ENCODE data around the gene PGM1. TPM values are rescaled to one million over a fixed set of nuclear protein-coding genes. Genes with fewer than 3 reads are reported as not detected.

The PGM1 gene
- total RNA-seq, 1 experiment from 2014 or later: 124 TPM

DNA sequence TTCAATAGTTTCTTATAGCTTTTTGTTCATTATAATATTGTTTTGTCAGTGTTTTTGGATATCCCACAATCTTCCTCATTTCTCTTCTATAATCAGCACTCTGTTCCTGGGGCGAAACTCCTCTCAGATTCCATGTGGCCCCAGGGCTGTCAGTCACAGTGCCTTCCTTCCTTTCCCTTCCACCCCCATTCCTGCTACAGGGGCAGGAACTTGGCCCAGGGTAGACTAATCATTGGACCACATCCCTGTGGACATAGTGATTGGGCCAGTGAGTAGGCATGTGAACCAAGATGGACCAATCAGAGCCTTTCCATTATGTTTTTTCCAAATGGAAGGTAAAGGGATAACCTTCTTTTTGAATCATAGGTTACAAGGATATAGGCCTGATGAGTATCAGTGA, 78.3 kb downstream of the PGM1 start:
- Histone ChIP-seq H2AFZ (ENCODE audit: low read length) (no peak overlapping the region), H3K9me2 (replicated peaks; ENCODE audit: low read length) (no peaks in the 10 kb centered on the region), H3K36me3 (ENCODE audit: low read depth, low read length) (peaks cover under 1% of the 10 kb centered on the region; the same call in 1 of the 2 replicates), H3F3A (ENCODE audit: low read length, unreplicated experiment) (no peaks in the 10 kb centered on the region), H3K4me2 (ENCODE audit: low read length) (no peak overlapping the region), H3K4me1 (ENCODE audit: insufficient read depth, low read length) (peaks cover 14% of the 10 kb centered on the region), H3K27me3 (ENCODE audit: low read length) (no peaks in the 10 kb centered on the region), H3K9me3 (ENCODE audit: low read length) (no peaks in the 10 kb centered on the region), H3K27ac (ENCODE audit: low read length) (no peak overlapping the region), H3K79me2 (ENCODE audit: low read length) (no peaks in the 10 kb centered on the region), H3K9ac (ENCODE audit: low read length) (no peak overlapping the region), H3K4me3 (ENCODE audit: low read length) (no peak overlapping the region), H4K20me1 (ENCODE audit: low read length) (no peaks in the 10 kb centered on the region)
- POLR2A ChIA-PET (ENCODE audit: unreplicated experiment): no interaction called here
- no peak for TF ChIP-seq EZH2 (IDR thresholded peaks at IDR 0.05; ENCODE audit: low read length, unreplicated experiment)
- TF ChIP-seq, protein P1, sequence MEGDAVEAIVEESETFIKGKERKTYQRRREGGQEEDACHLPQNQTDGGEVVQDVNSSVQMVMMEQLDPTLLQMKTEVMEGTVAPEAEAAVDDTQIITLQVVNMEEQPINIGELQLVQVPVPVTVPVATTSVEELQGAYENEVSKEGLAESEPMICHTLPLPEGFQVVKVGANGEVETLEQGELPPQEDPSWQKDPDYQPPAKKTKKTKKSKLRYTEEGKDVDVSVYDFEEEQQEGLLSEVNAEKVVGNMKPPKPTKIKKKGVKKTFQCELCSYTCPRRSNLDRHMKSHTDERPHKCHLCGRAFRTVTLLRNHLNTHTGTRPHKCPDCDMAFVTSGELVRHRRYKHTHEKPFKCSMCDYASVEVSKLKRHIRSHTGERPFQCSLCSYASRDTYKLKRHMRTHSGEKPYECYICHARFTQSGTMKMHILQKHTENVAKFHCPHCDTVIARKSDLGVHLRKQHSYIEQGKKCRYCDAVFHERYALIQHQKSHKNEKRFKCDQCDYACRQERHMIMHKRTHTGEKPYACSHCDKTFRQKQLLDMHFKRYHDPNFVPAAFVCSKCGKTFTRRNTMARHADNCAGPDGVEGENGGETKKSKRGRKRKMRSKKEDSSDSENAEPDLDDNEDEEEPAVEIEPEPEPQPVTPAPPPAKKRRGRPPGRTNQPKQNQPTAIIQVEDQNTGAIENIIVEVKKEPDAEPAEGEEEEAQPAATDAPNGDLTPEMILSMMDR (conservative IDR thresholded peaks at IDR 0.05; ENCODE audit: low read depth, low read length): no peak
- CTCF ChIA-PET: no interaction called here
- no peak for ATAC-seq
- DNase-seq: peak; percentile 38
- no TSS peak for BruUV-seq (replicated peaks)
- intact Hi-C loops (cut with micrococcal nuclease): loop anchor here (10.0 kb wide), 1 partner anchor 243 kb away; no protein-coding TSS in a partner anchor

DNA sequence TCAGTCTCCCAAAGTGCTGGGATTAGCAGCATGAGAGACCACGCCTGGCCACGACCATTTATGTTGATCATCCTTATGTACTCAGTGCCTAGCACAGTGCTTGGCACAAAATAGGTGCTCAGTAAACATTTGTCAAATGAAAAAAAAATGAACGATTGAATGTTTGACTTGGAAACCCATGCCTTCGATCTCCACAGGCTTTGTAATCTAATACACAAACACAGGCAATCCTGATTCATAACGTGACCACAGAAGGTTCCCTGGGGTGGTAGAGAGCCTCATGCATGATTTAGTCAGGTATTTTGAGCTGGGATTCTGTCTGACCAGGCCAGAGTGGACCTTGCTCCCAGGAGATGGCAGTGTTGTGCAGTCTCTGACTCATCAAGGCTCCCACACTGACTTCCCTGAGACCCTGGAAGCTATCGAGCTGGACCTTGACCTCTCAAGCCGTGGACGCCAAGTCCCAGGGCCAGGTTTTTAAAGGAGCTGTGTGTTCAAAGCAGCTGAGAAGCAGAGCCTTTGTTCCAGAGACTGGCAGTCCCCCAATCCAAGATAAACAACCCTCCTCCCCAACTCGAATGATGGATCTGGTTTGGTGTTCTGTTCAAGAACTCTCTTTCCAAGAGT, 81.1 kb downstream of the PGM1 start:
- peak overlapping the region; percentile 60 for H3K27ac ChIP-seq (ENCODE audit: low read length)
- H3K79me2 ChIP-seq (ENCODE audit: low read length): no peaks in the 10 kb centered on the region
- peak overlapping the region; percentile 47 for H3K9ac ChIP-seq (ENCODE audit: low read length)
- intact Hi-C loops (cut with micrococcal nuclease): loop anchor here (1.0 to 10.0 kb wide), 4 partner anchors 11 to 569 kb away; no protein-coding TSS in a partner anchor
- H4K20me1 ChIP-seq (ENCODE audit: low read length): no peaks in the 10 kb centered on the region
- ChIA-PET CTCF (interaction anchor here (0.6 to 1.4 kb wide), 8 partner anchors 12 to 572 kb away, joined by 3 to 29 read pairs (median 4); no protein-coding TSS in a partner anchor), POLR2A (ENCODE audit: unreplicated experiment) (interaction anchor here (0.7 kb wide), 2 partner anchors 12 to 13 kb away, joined by 4 to 20 read pairs; no protein-coding TSS in a partner anchor)
- peak overlapping the region; percentile 55; the same call in 1 of the 2 replicates for H2AFZ ChIP-seq (ENCODE audit: low read length)
- no peaks in the 10 kb centered on the region for H3F3A ChIP-seq (ENCODE audit: low read length, unreplicated experiment)
- peaks cover 14% of the 10 kb centered on the region for H3K4me1 ChIP-seq (ENCODE audit: insufficient read depth, low read length)
- H3K4me3 ChIP-seq (ENCODE audit: low read length): no peak overlapping the region
- H3K36me3 ChIP-seq (ENCODE audit: low read depth, low read length): no peaks in the 10 kb centered on the region
- BruUV-seq (replicated peaks): no TSS peak
- H3K4me2 ChIP-seq (ENCODE audit: low read length): peak overlapping the region; percentile 49
- TF ChIP-seq EZH2 (IDR thresholded peaks at IDR 0.05; ENCODE audit: low read length, unreplicated experiment): no peak
- TF ChIP-seq, protein P1 (conservative IDR thresholded peaks at IDR 0.05; ENCODE audit: low read depth, low read length): peak; percentile 89
- no peaks in the 10 kb centered on the region for H3K9me2 ChIP-seq (replicated peaks; ENCODE audit: low read length)
- no peaks in the 10 kb centered on the region for H3K9me3 ChIP-seq (ENCODE audit: low read length)
- H3K27me3 ChIP-seq (ENCODE audit: low read length): no peaks in the 10 kb centered on the region
- DNase-seq (peak; percentile 96), ATAC-seq (peak; percentile 98)

DNA sequence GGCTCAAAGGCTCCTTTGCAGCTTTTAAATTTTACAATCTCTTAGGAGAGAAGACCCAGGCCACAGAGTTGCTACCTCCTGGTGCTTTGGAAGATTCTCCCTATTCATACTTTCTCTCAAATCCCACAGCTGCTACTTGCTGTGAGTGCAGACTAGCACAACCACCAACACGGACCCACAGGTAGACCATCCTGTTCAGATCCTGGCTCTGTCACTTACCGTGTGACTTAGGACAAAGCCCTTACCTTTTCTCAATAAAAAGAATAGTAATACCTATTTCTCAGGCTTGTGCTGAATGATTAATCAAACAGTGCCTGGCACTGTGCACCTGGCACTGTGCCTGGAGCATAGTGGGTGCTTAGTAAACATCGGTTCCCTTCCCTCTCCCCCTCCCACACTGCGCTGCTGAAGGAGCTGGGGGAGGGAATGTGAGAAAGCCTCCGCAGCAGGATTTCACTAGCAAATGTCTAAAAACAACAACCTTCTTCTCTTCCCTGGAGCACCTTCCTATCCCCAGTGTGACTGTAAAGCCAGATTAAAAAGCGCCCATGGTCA, 81.7 kb downstream of the PGM1 start:
- POLR2A ChIA-PET (ENCODE audit: unreplicated experiment): interaction anchor here (0.6 to 0.7 kb wide), 3 partner anchors 12 to 89 kb away, joined by 4 to 20 read pairs (median 5); no protein-coding TSS in a partner anchor
- Histone ChIP-seq H2AFZ (ENCODE audit: low read length) (peak overlapping the region; percentile 55; the same call in 1 of the 2 replicates), H3K27ac (ENCODE audit: low read length) (peak overlapping the region; percentile 60)

More for the DNA sequence above, 81.7 kb downstream of the PGM1 start:
- H3K4me1 ChIP-seq (ENCODE audit: insufficient read depth, low read length): peaks cover 14% of the 10 kb centered on the region
- no peaks in the 10 kb centered on the region for H4K20me1 ChIP-seq (ENCODE audit: low read length)
- no peaks in the 10 kb centered on the region for H3K9me2 ChIP-seq (replicated peaks; ENCODE audit: low read length)
- TF ChIP-seq EZH2phosphoT487 (IDR thresholded peaks at IDR 0.05; ENCODE audit: borderline replicate concordance, low read length) (no peak), EZH2 (IDR thresholded peaks at IDR 0.05; ENCODE audit: low read length, unreplicated experiment) (no peak)
- TF ChIP-seq, protein P1 (conservative IDR thresholded peaks at IDR 0.05; ENCODE audit: low read depth, low read length): no peak
- no peak overlapping the region for H3K4me3 ChIP-seq (ENCODE audit: low read length)
- no TSS peak for BruUV-seq (replicated peaks)
- no peaks in the 10 kb centered on the region for H3K36me3 ChIP-seq (ENCODE audit: low read depth, low read length)
- no peaks in the 10 kb centered on the region for H3K9me3 ChIP-seq (ENCODE audit: low read length)
- ATAC-seq: no peak
- no peaks in the 10 kb centered on the region for H3K79me2 ChIP-seq (ENCODE audit: low read length)
- intact Hi-C loops (cut with micrococcal nuclease): loop anchor here (1.0 to 10.0 kb wide), 4 partner anchors 12 to 568 kb away; no protein-coding TSS in a partner anchor
- no peaks in the 10 kb centered on the region for H3F3A ChIP-seq (ENCODE audit: low read length, unreplicated experiment)
- H3K27me3 ChIP-seq (ENCODE audit: low read length): no peaks in the 10 kb centered on the region
- CTCF ChIA-PET: interaction anchor here (0.6 to 1.4 kb wide), 7 partner anchors 13 to 571 kb away, joined by 3 to 29 read pairs (median 4); no protein-coding TSS in a partner anchor
- H3K9ac ChIP-seq (ENCODE audit: low read length): peak overlapping the region; percentile 47
- DNase-seq: no peak
- peak overlapping the region; percentile 49 for H3K4me2 ChIP-seq (ENCODE audit: low read length)

Data from PC-3 (cell line).